WTC11 (cell line): ENCODE measurements around the gene PPIH.

Experiments used
- CTCF ChIP-seq: fragments of 200-600 bp; IDR thresholded peaks from 2 replicates; pipeline ENCODE4 v1.8.0; 2022; ENCODE audit warnings: antibody characterized with exemption
- E2F1 ChIP-seq: sonication (generic); formaldehyde crosslinking; IDR thresholded peaks from 2 replicates; pipeline ENCODE4 v1.8.0; 2022; ENCODE audit warnings: mild to moderate bottlenecking, missing genetic modification reagents
- HMGA2 ChIP-seq: fragments of 250-450 bp; sonication (Bioruptor Pico); IDR thresholded peaks from 2 replicates; pipeline ENCODE4 v1.4.0; 2021; ENCODE audit warnings: mild to moderate bottlenecking, moderate library complexity
- MXD4 ChIP-seq: fragments of 250-450 bp; sonication (Bioruptor Pico); IDR thresholded peaks from 2 replicates; pipeline ENCODE4 v1.8.0; 2021; ENCODE audit warnings: mild to moderate bottlenecking, moderate library complexity, borderline replicate concordance
- USF1 ChIP-seq: sonication (generic); formaldehyde crosslinking; IDR thresholded peaks from 2 replicates; pipeline ENCODE4 v1.8.0; 2022; ENCODE audit warnings: mild to moderate bottlenecking, missing genetic modification reagents

GRCh38 chr1:42684139-42684538 lies 25.9 kb downstream of the PPIH start:
- TF ChIP-seq HMGA2 (CRISPR knock-in tag) (no peak), CTCF (no peak), USF1 (CRISPR knock-in tag) (no peak), MXD4 (no peak), E2F1 (CRISPR knock-in tag) (no peak)
